Liver (tissue), 3 donors: ENCODE measurements around the gene TIAM1.

Experiments used
- RAD21 ChIP-seq, 2 donors: IDR thresholded peaks; 2 replicates each; pipeline ENCODE4 v1.6.1; 2016; ENCODE audit warnings: antibody characterized with exemption in 2 of 2, mild to moderate bottlenecking in 2 of 2
- TAF1 ChIP-seq: conservative IDR thresholded peaks from 2 replicates; pipeline ENCODE4 v1.6.1; 2016; ENCODE audit warnings: antibody characterized with exemption, mild to moderate bottlenecking
- TF ChIP-seq, protein P1 (sequence below): fragments of 150-350 bp; IDR thresholded peaks from 2 replicates; pipeline ENCODE4 v1.5.1; 2017; ENCODE audit warnings: improper control_type of control experiment, low read depth, low read length; ENCODE audit not compliant: missing input control
- TF ChIP-seq, protein P2 (sequence below): IDR thresholded peaks from 2 replicates; pipeline ENCODE4 v1.6.1; 2016; ENCODE audit warnings: antibody characterized with exemption
- donor health status: healthy.
- donor health status: healthy.

DNA sequence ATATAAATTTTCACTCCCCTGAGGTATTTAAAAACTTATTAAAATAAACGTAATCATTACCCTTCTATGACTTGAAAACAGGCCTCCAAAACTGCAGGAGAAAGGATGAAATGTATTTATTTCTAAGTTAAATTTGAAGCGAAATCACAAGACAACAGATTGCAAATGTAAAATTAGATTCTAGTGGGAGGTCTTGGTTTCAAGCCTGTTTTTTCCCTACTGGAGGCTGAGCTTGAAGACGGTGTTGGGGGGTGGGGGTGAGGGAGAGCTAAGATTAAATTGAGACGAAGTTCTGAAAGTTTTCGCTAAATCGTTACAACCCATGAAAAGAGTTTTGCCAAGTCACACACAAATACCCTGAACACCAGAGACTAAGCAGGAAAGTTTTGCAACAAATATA is 68.2 kb downstream of the TIAM1 start:
- TF ChIP-seq, protein P1, sequence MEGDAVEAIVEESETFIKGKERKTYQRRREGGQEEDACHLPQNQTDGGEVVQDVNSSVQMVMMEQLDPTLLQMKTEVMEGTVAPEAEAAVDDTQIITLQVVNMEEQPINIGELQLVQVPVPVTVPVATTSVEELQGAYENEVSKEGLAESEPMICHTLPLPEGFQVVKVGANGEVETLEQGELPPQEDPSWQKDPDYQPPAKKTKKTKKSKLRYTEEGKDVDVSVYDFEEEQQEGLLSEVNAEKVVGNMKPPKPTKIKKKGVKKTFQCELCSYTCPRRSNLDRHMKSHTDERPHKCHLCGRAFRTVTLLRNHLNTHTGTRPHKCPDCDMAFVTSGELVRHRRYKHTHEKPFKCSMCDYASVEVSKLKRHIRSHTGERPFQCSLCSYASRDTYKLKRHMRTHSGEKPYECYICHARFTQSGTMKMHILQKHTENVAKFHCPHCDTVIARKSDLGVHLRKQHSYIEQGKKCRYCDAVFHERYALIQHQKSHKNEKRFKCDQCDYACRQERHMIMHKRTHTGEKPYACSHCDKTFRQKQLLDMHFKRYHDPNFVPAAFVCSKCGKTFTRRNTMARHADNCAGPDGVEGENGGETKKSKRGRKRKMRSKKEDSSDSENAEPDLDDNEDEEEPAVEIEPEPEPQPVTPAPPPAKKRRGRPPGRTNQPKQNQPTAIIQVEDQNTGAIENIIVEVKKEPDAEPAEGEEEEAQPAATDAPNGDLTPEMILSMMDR = no peak
- no peak for TF ChIP-seq TAF1
- TF ChIP-seq, protein P2, sequence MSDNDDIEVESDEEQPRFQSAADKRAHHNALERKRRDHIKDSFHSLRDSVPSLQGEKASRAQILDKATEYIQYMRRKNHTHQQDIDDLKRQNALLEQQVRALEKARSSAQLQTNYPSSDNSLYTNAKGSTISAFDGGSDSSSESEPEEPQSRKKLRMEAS = no peak
- TF ChIP-seq RAD21 (IDR thresholded peaks at IDR 0.05) = no peak
